ENCODE data around the gene KDM5B. TPM values are rescaled to one million over a fixed set of nuclear protein-coding genes. Genes with fewer than 3 reads are reported as not detected.

The KDM5B gene
- total RNA-seq, 1 donor from 2014 or later, result 78.7 TPM

DNA sequence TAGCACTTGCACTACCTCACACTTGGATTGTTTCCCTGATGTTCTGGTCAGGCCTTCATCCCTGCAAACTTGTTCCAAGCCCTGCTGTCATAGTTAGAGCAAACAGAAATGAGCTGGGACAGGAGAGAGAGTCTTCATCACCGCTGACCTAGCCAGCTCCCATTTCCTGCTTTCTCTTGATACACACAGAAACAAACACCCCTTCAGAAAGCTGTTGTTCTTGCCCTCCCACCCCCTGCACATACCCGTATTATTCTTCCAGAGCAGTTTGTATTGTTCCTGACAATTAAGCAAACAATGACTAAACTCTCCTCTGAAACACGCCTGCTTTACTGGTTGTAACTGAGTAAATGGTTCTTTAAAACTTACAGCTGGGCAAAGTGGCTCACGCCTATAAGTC lies 95.1 kb downstream of the KDM5B start:
- peaks cover 61% of the 10 kb centered on the region for H3K27me3 Mint-ChIP-seq (ENCODE audit: low read depth)
- intact Hi-C loops (cut with micrococcal nuclease), result no loop called here
- no peaks in the 10 kb centered on the region for H3K9me3 Mint-ChIP-seq
- no peaks in the 10 kb centered on the region for H3K36me3 Mint-ChIP-seq (ENCODE audit: low read depth)
- H3K27ac Mint-ChIP-seq, result no peak overlapping the region
- H3K4me1 Mint-ChIP-seq (ENCODE audit: low read depth), result no peaks in the 10 kb centered on the region
- no peak for DNase-seq (ENCODE audit: low spot score)
- H3K4me3 Mint-ChIP-seq (ENCODE audit: low read depth), result no peak overlapping the region

GRCh38 chr1:202711949-202712635 lies 96.1 kb downstream of the KDM5B start:
- no peaks in the 10 kb centered on the region for H3K36me3 Mint-ChIP-seq (ENCODE audit: low read depth)
- intact Hi-C loops (cut with micrococcal nuclease), result no loop called here
- no peaks in the 10 kb centered on the region for H3K9me3 Mint-ChIP-seq
- no peaks in the 10 kb centered on the region for H3K4me1 Mint-ChIP-seq (ENCODE audit: low read depth)
- no peak overlapping the region for H3K27ac Mint-ChIP-seq
- peaks cover 63% of the 10 kb centered on the region for H3K27me3 Mint-ChIP-seq (ENCODE audit: low read depth)
- no peak for DNase-seq (ENCODE audit: low spot score)
- no peak overlapping the region for H3K4me3 Mint-ChIP-seq (ENCODE audit: low read depth)

DNA sequence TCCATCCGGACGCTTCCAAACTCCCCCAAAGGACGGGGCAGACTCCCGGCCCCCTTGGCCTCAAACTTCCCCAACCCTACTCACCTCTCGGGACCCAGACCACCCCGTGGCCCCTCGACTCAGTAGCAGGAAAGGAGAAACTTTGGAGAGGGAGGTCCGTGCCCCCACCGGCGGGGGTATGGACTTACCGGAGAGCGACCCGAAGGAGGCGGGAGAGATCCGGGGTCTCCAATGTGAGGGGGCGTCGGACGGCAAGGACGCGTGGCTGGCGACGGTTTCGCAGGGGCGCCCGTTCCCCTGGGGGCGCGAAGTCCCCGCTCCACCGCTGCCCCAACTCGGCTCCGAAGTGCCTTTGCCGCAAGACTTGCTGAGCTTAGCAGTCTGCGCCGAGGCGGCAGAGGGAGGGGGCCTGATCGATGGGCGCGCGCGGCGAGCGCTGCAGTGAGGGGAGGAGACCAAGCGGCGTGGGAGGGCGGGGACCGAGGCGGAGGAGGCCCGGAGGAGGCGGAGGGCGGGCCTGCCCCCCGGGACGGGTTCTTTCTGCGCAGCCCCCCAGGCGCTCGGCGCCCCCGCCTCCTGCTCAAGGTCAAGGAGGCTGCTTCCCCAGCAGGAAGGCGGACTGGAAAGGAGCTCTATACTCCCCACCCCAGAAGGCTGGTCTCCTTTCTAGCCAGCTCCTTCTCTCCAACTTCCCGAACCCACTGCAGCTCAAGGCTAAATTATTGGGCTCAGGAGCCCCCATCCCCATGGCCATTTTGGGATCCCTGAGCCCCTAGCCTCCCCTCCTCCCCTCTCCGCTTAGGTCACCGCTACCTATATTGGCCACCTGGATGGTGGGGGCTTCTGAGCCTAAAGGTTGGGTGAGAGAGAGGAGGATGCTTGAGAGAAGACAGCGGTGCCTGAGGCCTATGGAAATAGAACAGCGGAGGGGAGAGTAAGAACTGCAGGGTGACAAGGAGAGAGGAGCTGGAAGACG lies 97.9 kb downstream of the KDM5B start, which contains the start of gene SYT2:
Gene SYT2, minus strand, starts transcription at position 385 of the 976 bp plus-strand sequence. CDS start 104,682 bp downstream, outside the sequence.
- Mint-ChIP-seq H3K27ac (no peak within 1 kb of the TSS), H3K4me1 (ENCODE audit: low read depth) (no peaks in the 10 kb centered on the region), H3K36me3 (ENCODE audit: low read depth) (no peaks in the 10 kb centered on the region), H3K4me3 (ENCODE audit: low read depth) (no peak within 1 kb of the TSS), H3K9me3 (no peaks in the 10 kb centered on the region), H3K27me3 (ENCODE audit: low read depth) (peaks cover 77% of the 10 kb centered on the region)
- intact Hi-C loops (cut with micrococcal nuclease), result no loop called here
- no peak for DNase-seq (ENCODE audit: low spot score)

DNA sequence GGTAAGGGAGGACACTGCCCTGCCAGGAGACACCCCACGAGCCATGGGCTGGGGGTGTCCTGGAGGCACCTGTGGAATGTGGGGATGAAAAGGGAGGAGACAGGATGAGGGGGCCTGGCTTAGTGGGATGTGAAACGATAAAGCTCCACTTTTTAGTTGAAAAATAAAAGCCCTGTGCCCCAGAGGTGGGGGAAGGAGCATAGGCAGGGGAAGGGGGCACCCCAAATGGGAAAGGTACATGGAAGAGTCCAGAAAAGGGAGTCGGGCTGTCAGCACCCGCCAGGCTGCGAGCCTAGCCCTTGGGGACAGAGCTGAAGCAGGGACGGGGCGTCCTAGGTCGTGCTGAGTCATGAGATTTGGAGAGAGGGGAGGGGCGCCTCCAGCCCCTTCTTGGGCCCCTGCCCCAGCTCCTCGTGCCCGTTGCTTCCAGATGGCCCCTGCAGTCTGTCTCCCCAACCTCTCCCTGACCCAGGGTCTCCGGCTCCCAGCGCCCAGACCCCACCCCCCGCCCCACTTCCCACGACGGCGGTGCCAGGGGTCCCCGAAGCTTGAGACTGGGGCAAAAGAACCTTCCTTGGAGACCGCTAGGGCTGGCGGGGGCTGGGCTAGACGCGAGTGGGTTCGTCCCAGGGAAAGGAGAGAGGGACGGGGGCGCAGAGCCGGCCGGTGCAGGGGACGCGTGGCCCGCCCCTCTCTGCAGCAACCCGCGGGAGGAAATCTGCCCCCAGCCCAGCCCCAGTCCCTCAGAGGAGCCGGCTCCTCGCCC lies 98.8 kb downstream of the KDM5B start:
- intact Hi-C loops (cut with micrococcal nuclease), result no loop called here
- Mint-ChIP-seq H3K4me3 (ENCODE audit: low read depth) (no peak overlapping the region), H3K27me3 (ENCODE audit: low read depth) (peaks cover 71% of the 10 kb centered on the region), H3K4me1 (ENCODE audit: low read depth) (no peaks in the 10 kb centered on the region), H3K9me3 (no peaks in the 10 kb centered on the region), H3K27ac (no peak overlapping the region), H3K36me3 (ENCODE audit: low read depth) (no peaks in the 10 kb centered on the region)
- no peak for DNase-seq (ENCODE audit: low spot score)

GRCh38 chr1:202708456-202709275 lies 99.6 kb downstream of the KDM5B start:
- Mint-ChIP-seq H3K36me3 (ENCODE audit: low read depth) (no peaks in the 10 kb centered on the region), H3K4me3 (ENCODE audit: low read depth) (no peak overlapping the region), H3K27me3 (ENCODE audit: low read depth) (peaks cover 72% of the 10 kb centered on the region), H3K9me3 (no peaks in the 10 kb centered on the region), H3K27ac (no peak overlapping the region), H3K4me1 (ENCODE audit: low read depth) (no peaks in the 10 kb centered on the region)
- no peak for DNase-seq (ENCODE audit: low spot score)
- intact Hi-C loops (cut with micrococcal nuclease), result no loop called here

- DNase-seq (ENCODE audit: low spot score), result no peak
- Mint-ChIP-seq H3K4me1 (ENCODE audit: low read depth) (no peaks in the 10 kb centered on the region), H3K36me3 (ENCODE audit: low read depth) (no peaks in the 10 kb centered on the region), H3K4me3 (ENCODE audit: low read depth) (no peak overlapping the region), H3K27ac (no peak overlapping the region), H3K27me3 (ENCODE audit: low read depth) (peaks cover 63% of the 10 kb centered on the region), H3K9me3 (no peaks in the 10 kb centered on the region)
- intact Hi-C loops (cut with micrococcal nuclease), result no loop called here
Measured at GRCh38 chr1:202706851-202707250, 101.4 kb downstream of the KDM5B start.

- H3K27ac Mint-ChIP-seq, result no peak overlapping the region
- no peaks in the 10 kb centered on the region for H3K4me1 Mint-ChIP-seq (ENCODE audit: low read depth)
- intact Hi-C loops (cut with micrococcal nuclease), result no loop called here
- H3K4me3 Mint-ChIP-seq (ENCODE audit: low read depth), result no peak overlapping the region
- H3K36me3 Mint-ChIP-seq (ENCODE audit: low read depth), result no peaks in the 10 kb centered on the region
- DNase-seq (ENCODE audit: low spot score), result no peak
- H3K9me3 Mint-ChIP-seq, result no peaks in the 10 kb centered on the region
- peaks cover 50% of the 10 kb centered on the region for H3K27me3 Mint-ChIP-seq (ENCODE audit: low read depth)
Measured at GRCh38 chr1:202704601-202705000, 103.6 kb downstream of the KDM5B start.

- H3K27ac Mint-ChIP-seq, result no peak overlapping the region
- peaks cover 4% of the 10 kb centered on the region for H3K4me1 Mint-ChIP-seq (ENCODE audit: low read depth)
- intact Hi-C loops (cut with micrococcal nuclease), result no loop called here
- no peaks in the 10 kb centered on the region for H3K36me3 Mint-ChIP-seq (ENCODE audit: low read depth)
- DNase-seq (ENCODE audit: low spot score), result no peak
- H3K9me3 Mint-ChIP-seq, result no peaks in the 10 kb centered on the region
- H3K27me3 Mint-ChIP-seq (ENCODE audit: low read depth), result peaks cover 42% of the 10 kb centered on the region
- H3K4me3 Mint-ChIP-seq (ENCODE audit: low read depth), result no peak overlapping the region
Measured at GRCh38 chr1:202703191-202703590, 105.0 kb downstream of the KDM5B start.

DNA sequence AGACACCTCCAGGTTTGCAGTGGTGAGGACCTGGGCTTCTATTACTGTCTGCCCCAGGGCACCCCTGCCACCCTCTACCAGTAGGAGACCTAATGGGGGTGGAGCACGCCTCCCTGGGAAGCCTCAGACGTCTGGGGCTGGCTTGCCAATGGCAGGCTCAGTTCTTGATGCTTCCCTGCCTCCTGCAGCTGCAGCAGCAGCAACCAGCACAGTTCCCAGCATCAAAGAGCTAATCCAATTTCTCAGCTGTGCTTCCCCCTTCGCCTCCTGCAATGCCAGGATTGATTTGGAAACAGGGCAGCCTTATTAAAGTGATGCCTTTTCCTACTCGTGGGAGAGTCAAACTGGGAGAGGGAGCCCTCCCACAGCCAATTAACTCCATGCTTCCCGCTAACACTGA lies 106.1 kb downstream of the KDM5B start:
- intact Hi-C loops (cut with micrococcal nuclease), result no loop called here
- Mint-ChIP-seq H3K27ac (no peak overlapping the region), H3K36me3 (ENCODE audit: low read depth) (no peaks in the 10 kb centered on the region), H3K9me3 (no peaks in the 10 kb centered on the region), H3K4me3 (ENCODE audit: low read depth) (no peak overlapping the region), H3K4me1 (ENCODE audit: low read depth) (peaks cover 5% of the 10 kb centered on the region), H3K27me3 (ENCODE audit: low read depth) (peaks cover 40% of the 10 kb centered on the region)
- no peak for DNase-seq (ENCODE audit: low spot score)

GRCh38 chr1:202701200-202701599 lies 107.0 kb downstream of the KDM5B start:
- intact Hi-C loops (cut with micrococcal nuclease), result no loop called here
- Mint-ChIP-seq H3K27me3 (ENCODE audit: low read depth) (peaks cover 35% of the 10 kb centered on the region), H3K36me3 (ENCODE audit: low read depth) (no peaks in the 10 kb centered on the region)

GRCh38 chr1:202700061-202700460 lies 108.2 kb downstream of the KDM5B start:
- H3K27me3 Mint-ChIP-seq (ENCODE audit: low read depth), result peaks cover 28% of the 10 kb centered on the region
- H3K27ac Mint-ChIP-seq, result no peak overlapping the region
- H3K36me3 Mint-ChIP-seq (ENCODE audit: low read depth), result no peaks in the 10 kb centered on the region
- no peaks in the 10 kb centered on the region for H3K9me3 Mint-ChIP-seq
- intact Hi-C loops (cut with micrococcal nuclease), result no loop called here
- no peak overlapping the region for H3K4me3 Mint-ChIP-seq (ENCODE audit: low read depth)
- H3K4me1 Mint-ChIP-seq (ENCODE audit: low read depth), result peaks cover 5% of the 10 kb centered on the region
- DNase-seq (ENCODE audit: low spot score), result no peak

More at GRCh38 chr1:202701200-202701599, 107.0 kb downstream of the KDM5B start:
- Mint-ChIP-seq H3K27ac (no peak overlapping the region), H3K9me3 (no peaks in the 10 kb centered on the region), H3K4me3 (ENCODE audit: low read depth) (no peak overlapping the region), H3K4me1 (ENCODE audit: low read depth) (peaks cover 5% of the 10 kb centered on the region)
- no peak for DNase-seq (ENCODE audit: low spot score)

GRCh38 chr1:202698276-202698675 lies 109.9 kb downstream of the KDM5B start:
- Mint-ChIP-seq H3K27me3 (ENCODE audit: low read depth) (peaks cover 21% of the 10 kb centered on the region), H3K4me1 (ENCODE audit: low read depth) (peaks cover 5% of the 10 kb centered on the region), H3K27ac (no peak overlapping the region), H3K36me3 (ENCODE audit: low read depth) (no peaks in the 10 kb centered on the region), H3K9me3 (no peaks in the 10 kb centered on the region), H3K4me3 (ENCODE audit: low read depth) (no peak overlapping the region)
- intact Hi-C loops (cut with micrococcal nuclease), result no loop called here
- DNase-seq (ENCODE audit: low spot score), result no peak
